Liver (tissue), 9 donors: ENCODE measurements around the gene BRSK2. TPM values are rescaled to one million over a fixed set of nuclear protein-coding genes. Genes with fewer than 3 reads are reported as not detected.

ENCODE experiments used
- DNase-seq: peaks from one replicate; pipeline ENCODE4 v3.0.0-alpha.2; 2017; ENCODE audit warnings: low spot score
- H3K27ac ChIP-seq, 2 donors: one replicate each; pipeline ENCODE4 v1.7.0; 2013; ENCODE audit warnings: inconsistent platforms in 2 of 2, low read length in 2 of 2, control low read depth in 1 of 2, low read depth in 1 of 2, mild to moderate bottlenecking in 1 of 2
- H3K27me3 ChIP-seq, 4 donors: one replicate each; pipeline versions ENCODE4 v1.6.1 to v1.7.0; 2013; ENCODE audit warnings: low read length in 3 of 4, inconsistent platforms in 1 of 4, mild to moderate bottlenecking in 1 of 4, moderate library complexity in 1 of 4; ENCODE audit not compliant: control insufficient read depth in 4 of 4, insufficient read depth in 4 of 4
- H3K36me3 ChIP-seq, 4 donors: one replicate each; pipeline versions ENCODE4 v1.6.1 to v1.7.0; 2013; ENCODE audit warnings: low read length in 3 of 4, mild to moderate bottlenecking in 3 of 4, low read depth in 1 of 4, moderate library complexity in 1 of 4; ENCODE audit not compliant: control insufficient read depth in 4 of 4, insufficient read depth in 3 of 4
- H3K4me1 ChIP-seq, 4 donors: one replicate each; pipeline versions ENCODE4 v1.6.1 to v1.7.0; 2013; ENCODE audit warnings: low read length in 3 of 4, mild to moderate bottlenecking in 3 of 4, moderate library complexity in 1 of 4; ENCODE audit not compliant: control insufficient read depth in 4 of 4, insufficient read depth in 4 of 4
- H3K4me3 ChIP-seq, 3 donors: one replicate each; pipeline versions ENCODE4 v1.6.1 to v1.7.0; 2013; ENCODE audit warnings: low read length in 3 of 3, control low read depth in 1 of 3, low read depth in 1 of 3, mild to moderate bottlenecking in 1 of 3
- H3K9ac ChIP-seq, 2 donors: one replicate each; pipeline ENCODE4 v1.7.0; 2013; ENCODE audit warnings: low read length in 2 of 2, mild to moderate bottlenecking in 2 of 2, moderate library complexity in 2 of 2, control low read depth in 1 of 2, low read depth in 1 of 2
- H3K9me3 ChIP-seq, 4 donors: one replicate each; pipeline versions ENCODE4 v1.6.1 to v1.7.0; 2013; ENCODE audit warnings: low read length in 3 of 4; ENCODE audit not compliant: control insufficient read depth in 4 of 4
- ATF3 ChIP-seq: IDR thresholded peaks from 2 replicates; pipeline ENCODE4 v1.6.1; 2016; ENCODE audit warnings: antibody characterized with exemption
- EGR1 ChIP-seq, 2 donors: IDR thresholded peaks; 2 replicates each; pipeline ENCODE4 v1.6.1; 2016 to 2018; ENCODE audit warnings: antibody characterized with exemption in 2 of 2, low read depth in 2 of 2
- FOXA1 ChIP-seq: IDR thresholded peaks from 2 replicates; pipeline ENCODE4 v1.6.1; 2016; ENCODE audit warnings: antibody characterized with exemption
- GABPA ChIP-seq, 2 donors: IDR thresholded peaks in 1 of 2; conservative IDR thresholded peaks in 1 of 2; 2 replicates each; pipeline ENCODE4 v1.6.1; 2016; ENCODE audit warnings: antibody characterized with exemption in 2 of 2, mild to moderate bottlenecking in 1 of 2, moderate library complexity in 1 of 2
- HNF4A ChIP-seq, 2 donors: conservative IDR thresholded peaks; 2 replicates each; pipeline ENCODE4 v1.6.1; 2016; ENCODE audit warnings: antibody characterized with exemption in 2 of 2, mild to moderate bottlenecking in 2 of 2
- HNF4G ChIP-seq: IDR thresholded peaks from 2 replicates; pipeline ENCODE4 v1.6.1; 2016; ENCODE audit warnings: antibody characterized with exemption
- JUND ChIP-seq, 2 donors: IDR thresholded peaks; 2 replicates each; pipeline ENCODE4 v1.6.1; 2016; ENCODE audit warnings: antibody characterized with exemption in 2 of 2
- NR2F2 ChIP-seq: IDR thresholded peaks from 2 replicates; pipeline ENCODE4 v1.6.1; 2016; ENCODE audit warnings: antibody characterized with exemption
- RAD21 ChIP-seq, 2 donors: IDR thresholded peaks; 2 replicates each; pipeline ENCODE4 v1.6.1; 2016; ENCODE audit warnings: antibody characterized with exemption in 2 of 2, mild to moderate bottlenecking in 2 of 2
- RXRA ChIP-seq, 2 donors: IDR thresholded peaks; 2 replicates each; pipeline ENCODE4 v1.6.1; 2017 to 2018; ENCODE audit warnings: antibody characterized with exemption in 2 of 2, mild to moderate bottlenecking in 1 of 2
- SP1 ChIP-seq: IDR thresholded peaks from 2 replicates; pipeline ENCODE4 v1.6.1; 2018; ENCODE audit warnings: antibody characterized with exemption, mild to moderate bottlenecking
- TAF1 ChIP-seq: conservative IDR thresholded peaks from 2 replicates; pipeline ENCODE4 v1.6.1; 2016; ENCODE audit warnings: antibody characterized with exemption, mild to moderate bottlenecking
- YY1 ChIP-seq: IDR thresholded peaks from 2 replicates; pipeline ENCODE4 v1.6.1; 2016; ENCODE audit warnings: antibody characterized with exemption, mild to moderate bottlenecking
- ZBTB33 ChIP-seq: IDR thresholded peaks from 2 replicates; pipeline ENCODE4 v1.6.1; 2016; ENCODE audit warnings: antibody characterized with exemption
- WGBS: extraction: QIAGEN DNeasy Blood & Tissue Kit; methylation state at CpG from one replicate; pipeline ENCODE4 v1.1.7; 2013; 5-methylcytosine and 5-hydroxymethylcytosine counted together
- polyA plus RNA-seq, 2 donors: library from polyadenylated mRNA; stranded (reverse) in 1 of 2; unstranded in 1 of 2; fragments of 200-250 nt in 1 of 2; fragments of >200 nt in 1 of 2; fragmentation: Nextera tagmentation in 1 of 2; extraction: Ambion mirVana in 1 of 2; gene quantifications; one replicate each; pipeline versions ENCODE4 v1.2.1 to v1.2.3, GENCODE V29; 2013 to 2015
- total RNA-seq, 2 donors: library from RNA; depleted of rRNA; stranded (reverse); fragments of >200 nt; gene quantifications; one replicate each; pipeline ENCODE4 v1.2.3, GENCODE V29; 2014
- TF ChIP-seq, protein P1 (sequence below): IDR thresholded peaks from 2 replicates; pipeline ENCODE4 v1.6.1; 2016; ENCODE audit warnings: antibody characterized with exemption
- TF ChIP-seq, protein P2 (sequence below): IDR thresholded peaks from 2 replicates; pipeline ENCODE4 v1.6.1; 2016; ENCODE audit warnings: antibody characterized with exemption, mild to moderate bottlenecking
- TF ChIP-seq, protein P3 (sequence below): fragments of 150-350 bp; IDR thresholded peaks from 2 replicates; pipeline ENCODE4 v1.5.1; 2017; ENCODE audit warnings: improper control_type of control experiment, low read depth, low read length; ENCODE audit not compliant: missing input control
- donor health status: healthy.
- donor health status: healthy.
- donor health status: healthy.
- donor health status: healthy.
- donor health status: healthy.

BRSK2 gene
- total and polyA plus RNA-seq, 4 donors: 0.05 to 0.17 TPM; not detected in 2

DNA sequence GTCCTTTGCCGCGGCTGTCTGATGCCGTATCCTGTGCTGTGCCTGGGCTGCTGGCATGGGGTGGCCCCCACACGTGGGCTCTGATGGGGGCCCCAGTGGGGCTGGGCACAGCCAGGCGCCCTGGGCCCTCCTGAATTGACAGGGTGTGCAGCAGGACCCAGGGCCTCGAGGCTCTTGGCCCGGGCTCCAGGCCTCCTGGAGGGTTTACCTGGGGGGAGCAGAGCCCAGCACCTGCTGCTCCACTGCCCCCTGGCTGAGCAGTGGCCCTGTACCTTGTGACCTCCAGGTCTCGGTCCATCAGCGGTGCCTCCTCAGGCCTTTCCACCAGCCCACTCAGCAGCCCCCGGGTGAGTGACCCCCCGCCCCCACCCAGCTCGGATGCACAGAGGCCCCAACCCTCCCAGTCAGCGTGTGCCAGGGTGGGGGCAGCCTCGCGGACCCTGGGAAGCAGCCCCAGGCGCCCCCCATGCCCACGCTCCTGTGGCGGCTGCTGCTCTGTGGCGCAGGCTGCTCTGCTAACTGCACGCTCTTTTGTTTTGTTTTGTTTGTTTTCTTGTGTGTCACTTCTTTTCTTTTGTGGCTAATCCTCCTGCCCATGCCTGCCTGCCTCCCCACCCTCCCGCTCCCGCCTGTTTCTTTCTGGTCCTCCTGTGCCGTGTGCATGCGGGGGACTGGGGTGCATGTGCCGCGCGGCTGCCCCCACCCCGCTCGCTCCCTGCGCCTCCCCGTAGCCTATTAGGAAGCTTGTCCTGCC, 59.9 kb downstream of the BRSK2 start:
- Histone ChIP-seq H3K9ac (no peak overlapping the region), H3K4me3 (no peak overlapping the region), H3K9me3 (no peaks in the 10 kb centered on the region), H3K27ac (no peak overlapping the region), H3K36me3 (peaks cover 0 to 2% (median 0%) of the 10 kb centered on the region in 4 donors), H3K27me3 (no peaks in the 10 kb centered on the region), H3K4me1 (no peaks in the 10 kb centered on the region)
- WGBS: 75% methylated on average over 31 of the region's 31 CpGs
- no peak for TF ChIP-seq GABPA (IDR thresholded peaks at IDR 0.05 in 1 of 2, conservative IDR thresholded peaks at IDR 0.05 in 1 of 2)
- no peak for TF ChIP-seq TAF1
- no peak for TF ChIP-seq EGR1 (IDR thresholded peaks at IDR 0.05; ENCODE audit: low read depth in 2 of 2)
- no peak for TF ChIP-seq RXRA (IDR thresholded peaks at IDR 0.05)
- TF ChIP-seq ATF3: no peak
- TF ChIP-seq, protein P1, sequence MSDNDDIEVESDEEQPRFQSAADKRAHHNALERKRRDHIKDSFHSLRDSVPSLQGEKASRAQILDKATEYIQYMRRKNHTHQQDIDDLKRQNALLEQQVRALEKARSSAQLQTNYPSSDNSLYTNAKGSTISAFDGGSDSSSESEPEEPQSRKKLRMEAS: no peak
- TF ChIP-seq ZBTB33: no peak
- TF ChIP-seq RAD21 (IDR thresholded peaks at IDR 0.05): no peak
- no peak for TF ChIP-seq HNF4A (conservative IDR thresholded peaks at IDR 0.05)
- TF ChIP-seq YY1: no peak
- no peak for TF ChIP-seq SP1
- TF ChIP-seq FOXA1: no peak
- TF ChIP-seq, protein P2, sequence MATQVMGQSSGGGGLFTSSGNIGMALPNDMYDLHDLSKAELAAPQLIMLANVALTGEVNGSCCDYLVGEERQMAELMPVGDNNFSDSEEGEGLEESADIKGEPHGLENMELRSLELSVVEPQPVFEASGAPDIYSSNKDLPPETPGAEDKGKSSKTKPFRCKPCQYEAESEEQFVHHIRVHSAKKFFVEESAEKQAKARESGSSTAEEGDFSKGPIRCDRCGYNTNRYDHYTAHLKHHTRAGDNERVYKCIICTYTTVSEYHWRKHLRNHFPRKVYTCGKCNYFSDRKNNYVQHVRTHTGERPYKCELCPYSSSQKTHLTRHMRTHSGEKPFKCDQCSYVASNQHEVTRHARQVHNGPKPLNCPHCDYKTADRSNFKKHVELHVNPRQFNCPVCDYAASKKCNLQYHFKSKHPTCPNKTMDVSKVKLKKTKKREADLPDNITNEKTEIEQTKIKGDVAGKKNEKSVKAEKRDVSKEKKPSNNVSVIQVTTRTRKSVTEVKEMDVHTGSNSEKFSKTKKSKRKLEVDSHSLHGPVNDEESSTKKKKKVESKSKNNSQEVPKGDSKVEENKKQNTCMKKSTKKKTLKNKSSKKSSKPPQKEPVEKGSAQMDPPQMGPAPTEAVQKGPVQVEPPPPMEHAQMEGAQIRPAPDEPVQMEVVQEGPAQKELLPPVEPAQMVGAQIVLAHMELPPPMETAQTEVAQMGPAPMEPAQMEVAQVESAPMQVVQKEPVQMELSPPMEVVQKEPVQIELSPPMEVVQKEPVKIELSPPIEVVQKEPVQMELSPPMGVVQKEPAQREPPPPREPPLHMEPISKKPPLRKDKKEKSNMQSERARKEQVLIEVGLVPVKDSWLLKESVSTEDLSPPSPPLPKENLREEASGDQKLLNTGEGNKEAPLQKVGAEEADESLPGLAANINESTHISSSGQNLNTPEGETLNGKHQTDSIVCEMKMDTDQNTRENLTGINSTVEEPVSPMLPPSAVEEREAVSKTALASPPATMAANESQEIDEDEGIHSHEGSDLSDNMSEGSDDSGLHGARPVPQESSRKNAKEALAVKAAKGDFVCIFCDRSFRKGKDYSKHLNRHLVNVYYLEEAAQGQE: no peak
- TF ChIP-seq, protein P3, sequence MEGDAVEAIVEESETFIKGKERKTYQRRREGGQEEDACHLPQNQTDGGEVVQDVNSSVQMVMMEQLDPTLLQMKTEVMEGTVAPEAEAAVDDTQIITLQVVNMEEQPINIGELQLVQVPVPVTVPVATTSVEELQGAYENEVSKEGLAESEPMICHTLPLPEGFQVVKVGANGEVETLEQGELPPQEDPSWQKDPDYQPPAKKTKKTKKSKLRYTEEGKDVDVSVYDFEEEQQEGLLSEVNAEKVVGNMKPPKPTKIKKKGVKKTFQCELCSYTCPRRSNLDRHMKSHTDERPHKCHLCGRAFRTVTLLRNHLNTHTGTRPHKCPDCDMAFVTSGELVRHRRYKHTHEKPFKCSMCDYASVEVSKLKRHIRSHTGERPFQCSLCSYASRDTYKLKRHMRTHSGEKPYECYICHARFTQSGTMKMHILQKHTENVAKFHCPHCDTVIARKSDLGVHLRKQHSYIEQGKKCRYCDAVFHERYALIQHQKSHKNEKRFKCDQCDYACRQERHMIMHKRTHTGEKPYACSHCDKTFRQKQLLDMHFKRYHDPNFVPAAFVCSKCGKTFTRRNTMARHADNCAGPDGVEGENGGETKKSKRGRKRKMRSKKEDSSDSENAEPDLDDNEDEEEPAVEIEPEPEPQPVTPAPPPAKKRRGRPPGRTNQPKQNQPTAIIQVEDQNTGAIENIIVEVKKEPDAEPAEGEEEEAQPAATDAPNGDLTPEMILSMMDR: no peak
- TF ChIP-seq NR2F2: no peak
- no peak for TF ChIP-seq JUND (IDR thresholded peaks at IDR 0.05)
- no peak for TF ChIP-seq HNF4G
- no peak for DNase-seq
